Astrocyte of the cerebellum (primary cell): ENCODE measurements around the gene MAPKAP1.
A peak's percentile ranks its signal among the peaks of the same experiment; 100 is the strongest.

Experiments
- DNase-seq: peaks from one replicate; pipeline ENCODE4 v3.0.0-alpha.2; 2011; ENCODE audit warnings: low read depth
- H3K4me3 ChIP-seq: 2 replicates; pipeline ENCODE4 v1.5.1; 2011; ENCODE audit warnings: mild to moderate bottlenecking, low read depth, low read length, moderate library complexity
- in situ Hi-C: cut with HindIII; loops from 2 replicates; pipeline ENCODE4 v1.10.0; 2017; ENCODE audit warnings: low sequenced_read_pairs
- TF ChIP-seq, protein P1 (sequence below): IDR thresholded peaks from 2 replicates; pipeline ENCODE4 v1.5.1; 2012; ENCODE audit warnings: low read length, low read depth, moderate library complexity, mild to moderate bottlenecking; ENCODE audit errors: missing control alignments

Gene MAPKAP1

DNA sequence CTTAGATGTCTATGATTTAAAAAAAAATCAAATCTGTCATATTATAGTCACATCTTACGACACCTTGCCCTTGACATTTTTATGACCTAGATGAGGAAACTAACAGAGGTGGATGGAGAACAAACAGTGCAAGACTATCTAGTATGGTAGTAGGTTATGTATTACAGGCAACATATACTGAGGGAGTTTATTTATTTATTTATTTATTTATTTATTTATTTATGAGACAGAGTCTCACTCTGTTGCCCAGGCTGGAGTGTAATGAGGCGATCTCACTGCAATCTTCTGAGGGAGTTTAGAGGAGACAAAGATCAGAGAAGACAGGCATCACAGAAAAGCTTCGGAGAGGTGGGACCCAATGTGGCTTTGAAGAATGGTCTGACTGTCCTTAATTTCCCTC lies 35.6 kb upstream of the MAPKAP1 start:
- TF ChIP-seq, protein P1, sequence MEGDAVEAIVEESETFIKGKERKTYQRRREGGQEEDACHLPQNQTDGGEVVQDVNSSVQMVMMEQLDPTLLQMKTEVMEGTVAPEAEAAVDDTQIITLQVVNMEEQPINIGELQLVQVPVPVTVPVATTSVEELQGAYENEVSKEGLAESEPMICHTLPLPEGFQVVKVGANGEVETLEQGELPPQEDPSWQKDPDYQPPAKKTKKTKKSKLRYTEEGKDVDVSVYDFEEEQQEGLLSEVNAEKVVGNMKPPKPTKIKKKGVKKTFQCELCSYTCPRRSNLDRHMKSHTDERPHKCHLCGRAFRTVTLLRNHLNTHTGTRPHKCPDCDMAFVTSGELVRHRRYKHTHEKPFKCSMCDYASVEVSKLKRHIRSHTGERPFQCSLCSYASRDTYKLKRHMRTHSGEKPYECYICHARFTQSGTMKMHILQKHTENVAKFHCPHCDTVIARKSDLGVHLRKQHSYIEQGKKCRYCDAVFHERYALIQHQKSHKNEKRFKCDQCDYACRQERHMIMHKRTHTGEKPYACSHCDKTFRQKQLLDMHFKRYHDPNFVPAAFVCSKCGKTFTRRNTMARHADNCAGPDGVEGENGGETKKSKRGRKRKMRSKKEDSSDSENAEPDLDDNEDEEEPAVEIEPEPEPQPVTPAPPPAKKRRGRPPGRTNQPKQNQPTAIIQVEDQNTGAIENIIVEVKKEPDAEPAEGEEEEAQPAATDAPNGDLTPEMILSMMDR: no peak
- DNase-seq: no peak
- in situ Hi-C loops: no loop called here
- no peak overlapping the region for H3K4me3 ChIP-seq

DNA sequence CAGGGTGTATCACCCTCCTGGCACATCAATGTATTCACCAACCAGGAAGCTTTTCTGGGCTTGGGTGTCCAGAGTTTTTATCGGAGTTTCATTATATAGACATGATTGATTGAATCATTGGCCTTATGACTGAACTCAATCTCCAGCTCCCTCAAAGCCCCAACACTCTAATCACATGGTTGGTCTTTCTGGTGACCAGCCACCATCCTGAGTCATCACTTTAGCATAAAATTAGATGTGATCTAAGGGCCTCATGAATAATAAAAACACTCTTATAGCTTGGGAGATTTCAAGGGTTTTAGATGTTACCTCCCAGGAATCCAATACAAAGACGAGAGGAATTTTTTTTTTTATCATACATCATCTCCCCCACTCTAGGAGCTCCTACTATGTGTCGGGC lies 32.4 kb upstream of the MAPKAP1 start:
- no peak overlapping the region for H3K4me3 ChIP-seq
- in situ Hi-C loops: no loop called here
- DNase-seq: no peak
- TF ChIP-seq, protein P1: no peak

DNA sequence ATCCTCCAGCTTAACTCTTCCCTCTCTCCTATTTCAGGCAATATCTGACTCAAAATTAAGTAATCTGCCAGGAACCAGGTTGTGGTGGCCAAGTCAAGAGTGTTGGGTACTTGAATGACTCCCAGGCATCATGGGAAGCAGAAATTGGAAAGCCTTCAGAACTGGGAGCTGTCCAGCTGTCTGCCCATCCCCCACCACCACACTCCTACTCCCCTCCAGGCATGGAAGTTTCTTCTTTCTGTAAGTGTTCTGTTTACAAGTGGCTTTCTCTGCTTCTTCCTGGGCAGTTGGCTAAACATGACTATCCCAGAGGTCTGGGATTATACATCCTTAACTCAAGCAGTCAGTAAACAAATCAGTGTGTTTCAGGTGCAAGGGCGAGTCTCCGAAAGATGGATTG lies 25.6 kb upstream of the MAPKAP1 start:
- TF ChIP-seq, protein P1: no peak
- in situ Hi-C loops: no loop called here
- no peak overlapping the region for H3K4me3 ChIP-seq
- DNase-seq: no peak

DNA sequence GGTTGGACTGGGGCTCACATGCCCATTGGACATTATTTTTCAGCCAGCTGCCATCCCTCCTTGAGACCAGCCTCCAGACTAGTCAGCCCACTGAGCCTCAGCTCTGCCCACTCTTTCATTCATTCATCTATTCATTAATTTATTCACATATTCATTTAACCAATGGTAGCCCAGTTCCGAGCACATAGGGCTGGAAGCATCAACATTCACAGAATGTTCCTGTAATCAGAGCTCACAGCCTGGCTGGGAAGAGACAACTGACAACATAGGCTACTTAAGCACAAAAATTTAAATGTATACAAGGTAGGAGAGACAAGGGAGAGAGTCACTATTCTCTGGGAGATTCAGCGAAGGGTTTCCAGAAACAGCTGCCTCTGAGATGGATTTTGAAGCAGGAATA lies 23.2 kb upstream of the MAPKAP1 start:
- no peak overlapping the region for H3K4me3 ChIP-seq
- in situ Hi-C loops: no loop called here
- DNase-seq: no peak
- TF ChIP-seq, protein P1: no peak

DNA sequence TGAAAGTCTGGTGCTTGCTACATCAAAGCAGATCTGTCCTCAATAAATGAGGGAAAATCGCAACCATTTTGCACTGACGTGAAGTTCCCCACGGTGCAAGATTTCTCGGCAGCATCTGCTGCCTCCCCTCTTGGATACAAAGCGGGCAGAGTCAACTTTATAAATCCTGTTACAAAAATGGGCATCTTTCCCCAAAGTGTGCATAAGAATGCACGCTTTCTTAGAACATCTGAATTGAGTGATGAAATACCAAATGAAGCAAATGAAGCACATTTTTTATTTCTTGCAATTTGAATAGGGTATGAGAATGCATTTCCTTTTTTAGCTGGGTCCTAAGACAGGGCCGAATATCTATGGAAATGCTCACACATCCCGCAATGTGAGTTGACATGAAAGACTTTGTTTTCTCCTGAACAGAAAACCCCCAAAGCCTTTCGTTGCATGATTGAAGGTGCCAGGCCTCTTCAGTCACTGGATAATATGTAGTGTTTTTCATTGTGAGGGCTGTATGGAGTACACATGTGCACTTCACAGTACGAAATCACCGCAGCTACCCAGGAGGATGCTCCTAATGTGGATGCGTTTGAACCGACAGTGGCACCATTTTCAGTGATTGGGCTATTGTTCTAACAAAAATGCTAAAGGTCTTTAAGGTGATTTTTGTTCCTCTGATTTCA lies 19.6 kb upstream of the MAPKAP1 start:
- TF ChIP-seq, protein P1: no peak
- DNase-seq: no peak
- in situ Hi-C loops: no loop called here
- no peak overlapping the region for H3K4me3 ChIP-seq

DNA sequence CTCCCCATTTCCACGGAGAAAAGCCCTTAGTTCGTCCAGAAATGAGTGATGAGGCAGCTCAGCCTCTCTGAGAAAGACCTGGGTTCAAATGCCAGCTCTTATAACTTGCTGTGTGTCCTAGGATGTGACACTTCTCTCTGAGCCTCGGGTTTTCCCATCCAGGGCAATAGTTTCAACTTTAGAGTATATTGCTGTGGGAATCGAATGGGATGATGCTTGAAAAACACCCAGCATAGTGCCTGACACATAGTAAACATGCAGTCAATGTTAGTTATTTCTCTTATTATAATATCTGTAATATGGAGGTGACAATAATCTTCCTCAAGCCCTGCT lies 430 bp upstream of the MAPKAP1 start:
- H3K4me3 ChIP-seq: peak overlapping the region; percentile 65
- in situ Hi-C loops: no loop called here
- no peak for DNase-seq
- TF ChIP-seq, protein P1: no peak

DNA sequence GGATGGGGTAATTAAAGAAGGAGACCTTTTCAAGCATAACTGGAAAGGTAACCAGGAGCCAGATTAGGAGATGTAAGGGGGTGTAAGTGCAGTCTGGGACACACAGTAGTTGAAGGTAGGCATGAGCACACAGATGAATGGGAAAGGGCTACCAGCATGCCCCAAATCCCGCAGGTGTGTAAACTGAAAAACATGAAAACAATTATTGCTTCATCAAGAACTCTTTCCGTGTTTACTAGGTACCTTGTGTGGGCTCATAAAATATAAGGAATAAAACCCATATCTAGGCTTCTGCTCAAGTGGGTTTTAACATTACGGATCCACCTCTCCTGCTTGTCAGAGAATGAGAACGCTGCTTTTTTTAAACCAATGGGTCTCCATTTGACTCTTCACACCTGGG lies 1.1 kb downstream of the MAPKAP1 start:
- DNase-seq: no peak
- TF ChIP-seq, protein P1: no peak
- H3K4me3 ChIP-seq: peak overlapping the region; percentile 65
- in situ Hi-C loops: no loop called here
